Heart left ventricle (tissue), 16 donors: ENCODE measurements around the gene TTLL11. TPM values are rescaled to one million over a fixed set of nuclear protein-coding genes. Genes with fewer than 3 reads are reported as not detected.
A peak's percentile ranks its signal among the peaks of the same experiment; 100 is the strongest.

ENCODE experiments used
- ATAC-seq, 4 donors: fragments of 200-7000 bp; cut with Tn5 transposase; one replicate each; pipeline ENCODE4 v1.9.1; 2020 to 2022; ENCODE audit warnings: moderate library complexity in 4 of 4, mild to moderate bottlenecking in 3 of 4, moderate number of reproducible peaks in 1 of 4
- DNase-seq, 5 donors: peaks; one replicate each; pipeline ENCODE4 v3.0.0-alpha.2; 2020
- H3K27ac ChIP-seq, 12 donors: fragments of 200-600 bp; sonication (generic) in 4 of 12; one replicate each; pipeline versions ENCODE4 v1.5.0 to v1.8.0; 2016 to 2022; ENCODE audit warnings: mild to moderate bottlenecking in 2 of 12
- H3K27me3 ChIP-seq, 9 donors: fragments of 200-600 bp; sonication (generic) in 2 of 9; one replicate each; pipeline versions ENCODE4 v1.5.1 to v1.8.0; 2016 to 2022; ENCODE audit warnings: mild to moderate bottlenecking in 3 of 9
- H3K36me3 ChIP-seq, 9 donors: fragments of 200-600 bp; sonication (generic) in 2 of 9; one replicate each; pipeline versions ENCODE4 v1.5.0 to v1.8.0; 2018 to 2022; ENCODE audit warnings: mild to moderate bottlenecking in 2 of 9
- H3K4me1 ChIP-seq, 12 donors: fragments of 200-600 bp; sonication (generic) in 4 of 12; one replicate each; pipeline versions ENCODE4 v1.5.0 to v1.8.0; 2016 to 2022; ENCODE audit warnings: mild to moderate bottlenecking in 3 of 12
- H3K4me3 ChIP-seq, 12 donors: fragments of 200-600 bp; sonication (generic) in 4 of 12; one replicate each; pipeline versions ENCODE4 v1.5.0 to v1.8.0; 2017 to 2022; ENCODE audit warnings: mild to moderate bottlenecking in 9 of 12, moderate library complexity in 4 of 12
- H3K9me3 ChIP-seq, 12 donors: fragments of 200-600 bp; sonication (generic) in 4 of 12; one replicate each; pipeline versions ENCODE4 v1.5.0 to v1.8.0; 2016 to 2022; ENCODE audit warnings: mild to moderate bottlenecking in 1 of 12
- POLR2A ChIP-seq, 2 donors: fragments of 450-650 bp; IDR thresholded peaks; one replicate each; pipeline ENCODE4 v1.6.1; 2017; ENCODE audit warnings: antibody characterized with exemption in 2 of 2, mild to moderate bottlenecking in 2 of 2, moderate library complexity in 2 of 2
- WGBS, 4 donors: extraction: QIAGEN DNeasy Blood & Tissue Kit in 2 of 4; methylation state at CpG; one replicate each; pipeline versions ENCODE4 v1.1.5 to v1.1.7; 2013 to 2018; 5-methylcytosine and 5-hydroxymethylcytosine counted together
- intact Hi-C, 10 donors: fragments of 100-400 bp; cut with DNase I; formaldehyde crosslinking; loops; one replicate each; pipeline versions ENCODE4 v1.11.1 to v1.14.2; 2022
- polyA plus RNA-seq, 2 donors: library from polyadenylated mRNA; stranded (reverse); fragments of 200-250 nt; gene quantifications; one replicate each; pipeline ENCODE4 v1.2.3, GENCODE V29; 2013
- total RNA-seq, 9 donors: library from RNA; depleted of rRNA in 2 of 9; stranded (reverse); fragments of >200 nt in 2 of 9; fragmentation: NEBNext Ultra II Directional in 3 of 9; extraction: Animal tissue kit (Norgen Biotek cat#: 25700) in 3 of 9; gene quantifications; one replicate each; pipeline versions ENCODE4 v1.1.0 to v1.2.4, GENCODE V29; 2016 to 2023
- TF ChIP-seq, protein P1 (sequence below), 12 donors: fragments of 200-600 bp; sonication (generic) in 4 of 12; IDR thresholded peaks; one replicate each; pipeline versions ENCODE4 v1.5.0 to v1.8.0; 2018 to 2022; ENCODE audit warnings: antibody characterized with exemption in 12 of 12, mild to moderate bottlenecking in 5 of 12
- donor health status: ischemic (EF 13 %, LVEDD 7.1; RV severe dilation, severe dysfunction).
- donor health status: healthy with polysubstance abuse.
- donor health status: DM: no; HTN: yes; CAD: no.
- donor health status: DM: no; HTN: no; CAD: no.
- donor health status: ischemic (EF 25% LVEDD 6.9; RV normal size, moderate dysfunction).
- donor health status: ischemic (EF 25% LVEDD 5.7; RV mildly dilated, moderate dysfunction).
- donor health status: healthy.
- donor health status: DM: yes; HTN: yes; CAD: no.
- donor health status: ischemic (EF 35%, LVEDD 5.7; RV mildly dilated, moderate dysfunction).
- donor health status: nonischemic (EF 11% LVEDD 7.7; RV severe dilation, severe dysfunction).
- donor health status: DM: yes; HTN: yes; CAD: no.
- donor health status: PGD.
- donor health status: ischemic (EF 29% LVEDD 5.4; RV normal size, mild dysfunction).
- donor health status: nonischemic (EF 23%, LVEDD 6.1; RV moderate dilation, normal function).

Gene TTLL11
- total and polyA plus RNA-seq, 11 donors = 2.7 to 10.9 (median 7.9) TPM

- intact Hi-C loops = loop anchor here in 9 of 10 donors (5.0 to 10.0 kb wide), 9 partner anchors 92 to 685 kb away; partner anchors contain the start of genes LHX6 (in 1 of the 9), MRRF (in 1 of the 9), OR1K1 (in 1 of the 9) and RBM18 (in 1 of the 9)
- ATAC-seq = no peak
- H3K4me1 ChIP-seq = peaks cover 6 to 77% (median 46%) of the 10 kb centered on the region in 12 donors
- no peaks in the 10 kb centered on the region for H3K36me3 ChIP-seq
- no peak overlapping the region for H3K27ac ChIP-seq
- H3K4me3 ChIP-seq = no peak overlapping the region
- 95 to 97% (median 96%) methylated on average over 2 of the region's 2 CpGs for WGBS, 4 donors
- no peak for DNase-seq
- no peak for TF ChIP-seq POLR2A (IDR thresholded peaks at IDR 0.05)
- TF ChIP-seq, protein P1, sequence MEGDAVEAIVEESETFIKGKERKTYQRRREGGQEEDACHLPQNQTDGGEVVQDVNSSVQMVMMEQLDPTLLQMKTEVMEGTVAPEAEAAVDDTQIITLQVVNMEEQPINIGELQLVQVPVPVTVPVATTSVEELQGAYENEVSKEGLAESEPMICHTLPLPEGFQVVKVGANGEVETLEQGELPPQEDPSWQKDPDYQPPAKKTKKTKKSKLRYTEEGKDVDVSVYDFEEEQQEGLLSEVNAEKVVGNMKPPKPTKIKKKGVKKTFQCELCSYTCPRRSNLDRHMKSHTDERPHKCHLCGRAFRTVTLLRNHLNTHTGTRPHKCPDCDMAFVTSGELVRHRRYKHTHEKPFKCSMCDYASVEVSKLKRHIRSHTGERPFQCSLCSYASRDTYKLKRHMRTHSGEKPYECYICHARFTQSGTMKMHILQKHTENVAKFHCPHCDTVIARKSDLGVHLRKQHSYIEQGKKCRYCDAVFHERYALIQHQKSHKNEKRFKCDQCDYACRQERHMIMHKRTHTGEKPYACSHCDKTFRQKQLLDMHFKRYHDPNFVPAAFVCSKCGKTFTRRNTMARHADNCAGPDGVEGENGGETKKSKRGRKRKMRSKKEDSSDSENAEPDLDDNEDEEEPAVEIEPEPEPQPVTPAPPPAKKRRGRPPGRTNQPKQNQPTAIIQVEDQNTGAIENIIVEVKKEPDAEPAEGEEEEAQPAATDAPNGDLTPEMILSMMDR (IDR thresholded peaks at IDR 0.05) = no peak
- no peaks in the 10 kb centered on the region for H3K9me3 ChIP-seq
- peaks cover 0 to 26% (median 0%) of the 10 kb centered on the region in 9 donors for H3K27me3 ChIP-seq
Observed at GRCh38 chr9:122129969-122130368, 36.9 kb upstream of the TTLL11 start.

GRCh38 chr9:122128969-122129343 is 35.8 kb upstream of the TTLL11 start:
- Histone ChIP-seq H3K27ac (peak overlapping the region in 7 of 12 donors; percentile 12 to 52 (median 43)), H3K4me3 (no peak overlapping the region), H3K9me3 (no peaks in the 10 kb centered on the region), H3K36me3 (no peaks in the 10 kb centered on the region), H3K27me3 (peaks cover 0 to 26% (median 0%) of the 10 kb centered on the region in 9 donors), H3K4me1 (peaks cover 6 to 67% (median 40%) of the 10 kb centered on the region in 12 donors)
- no peak for TF ChIP-seq POLR2A (IDR thresholded peaks at IDR 0.05)
- TF ChIP-seq, protein P1 (IDR thresholded peaks at IDR 0.05) = no peak
- intact Hi-C loops = loop anchor here in 8 of 10 donors (5.0 to 10.0 kb wide), 8 partner anchors 93 to 686 kb away; partner anchors contain the start of genes LHX6 (in 1 of the 8), MRRF (in 1 of the 8), OR1K1 (in 1 of the 8) and RBM18 (in 1 of the 8)
- WGBS, 4 donors = 76 to 84% (median 79%) methylated on average over 7 of the region's 7 CpGs
- ATAC-seq (no peak), DNase-seq (no peak)

DNA sequence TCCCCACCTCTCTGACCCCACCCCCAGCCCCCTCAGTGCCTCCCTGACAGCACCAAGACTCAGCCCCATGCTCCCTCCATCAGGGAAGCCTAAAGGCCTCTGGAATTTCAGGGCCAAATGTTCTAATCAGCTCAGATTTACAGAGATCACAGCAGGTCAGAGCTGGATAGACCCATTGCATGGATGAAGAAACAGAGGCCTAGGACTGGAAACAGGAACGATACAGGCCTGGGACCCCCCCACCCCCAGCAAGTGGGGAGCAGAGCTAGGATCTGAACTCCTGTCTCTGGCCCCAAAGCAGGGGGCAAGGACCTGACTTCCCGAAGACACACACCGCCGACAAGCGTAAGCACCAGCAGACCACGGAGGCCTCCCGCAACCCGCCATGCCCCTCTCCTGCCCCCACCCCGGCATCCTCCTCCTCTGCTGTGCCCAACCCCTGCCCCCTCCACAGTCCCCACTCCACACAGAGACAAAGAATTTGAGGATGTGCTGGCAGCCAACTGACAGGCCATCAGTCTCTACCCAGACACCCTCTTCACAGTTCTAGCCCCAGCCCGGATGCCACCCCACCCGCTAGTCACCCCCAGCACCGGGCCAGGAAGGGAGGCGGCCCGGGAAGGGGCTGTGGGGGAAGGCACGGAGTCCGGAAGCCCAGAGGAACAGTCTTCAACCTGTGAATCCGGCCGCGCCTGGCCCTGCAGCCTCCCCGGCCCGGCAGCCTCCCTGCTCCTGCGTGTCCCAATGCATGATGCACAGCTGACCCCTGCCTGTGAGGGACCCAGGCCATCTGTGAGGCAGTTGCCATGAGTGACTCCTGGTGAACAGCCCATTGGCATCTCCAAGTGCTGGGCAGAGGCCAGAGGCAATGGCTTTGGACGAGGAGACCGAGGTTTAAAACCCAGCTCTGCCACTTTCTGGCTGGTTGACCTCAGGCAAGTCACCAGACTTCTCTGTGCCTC is 35.2 kb upstream of the TTLL11 start:
- WGBS, 4 donors = 56 to 70% (median 62%) methylated on average over 20 to 24 of the region's 24 CpGs
- TF ChIP-seq POLR2A (IDR thresholded peaks at IDR 0.05) = no peak
- Histone ChIP-seq H3K9me3 (no peaks in the 10 kb centered on the region), H3K27me3 (peaks cover 0 to 26% (median 0%) of the 10 kb centered on the region in 9 donors), H3K36me3 (no peaks in the 10 kb centered on the region), H3K4me1 (peaks cover 6 to 60% (median 35%) of the 10 kb centered on the region in 12 donors), H3K4me3 (no peak overlapping the region), H3K27ac (peak overlapping the region in 10 of 12 donors; percentile 20 to 71 (median 40))
- DNase-seq (peak; percentile 66 to 83 (median 72)), ATAC-seq (peak; percentile 24 to 72 (median 44))
- intact Hi-C loops = loop anchor here in 8 of 10 donors (5.0 to 10.0 kb wide), 8 partner anchors 94 to 687 kb away; partner anchors contain the start of genes LHX6 (in 1 of the 8), MRRF (in 1 of the 8), OR1K1 (in 1 of the 8) and RBM18 (in 1 of the 8)

DNA sequence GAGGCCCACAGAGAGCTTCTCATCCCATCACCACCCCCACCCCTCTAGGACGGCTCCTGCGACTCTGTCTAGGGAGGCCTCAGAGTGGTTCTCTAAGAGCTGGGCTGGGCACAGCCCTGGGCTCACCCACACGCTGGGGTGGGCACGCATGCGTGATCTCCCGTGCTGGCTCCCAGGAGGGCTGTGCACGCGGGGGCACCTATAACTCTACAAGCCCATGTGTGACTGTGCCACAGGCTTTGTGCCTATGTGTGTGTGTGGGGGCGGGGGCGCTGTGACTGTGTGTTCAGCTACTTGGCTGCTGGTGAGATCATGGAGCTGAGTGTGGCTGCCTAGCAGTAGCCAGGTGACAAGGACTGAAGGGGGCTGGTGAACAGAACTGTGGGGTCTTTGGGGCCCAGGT is 34.3 kb upstream of the TTLL11 start:
- Histone ChIP-seq H3K4me3 (no peak overlapping the region), H3K36me3 (no peaks in the 10 kb centered on the region), H3K9me3 (no peaks in the 10 kb centered on the region), H3K27me3 (peaks cover 0 to 26% (median 0%) of the 10 kb centered on the region in 9 donors), H3K4me1 (peaks cover 6 to 55% (median 29%) of the 10 kb centered on the region in 12 donors), H3K27ac (peak overlapping the region in 6 of 12 donors; percentile 2 to 71 (median 34))
- TF ChIP-seq, protein P1 (IDR thresholded peaks at IDR 0.05) = no peak
- TF ChIP-seq POLR2A (IDR thresholded peaks at IDR 0.05) = no peak
- DNase-seq (no peak), ATAC-seq (no peak)
- WGBS, 4 donors = 76 to 85% (median 81%) methylated on average over 6 to 10 of the region's 10 CpGs
- intact Hi-C loops = loop anchor here in 8 of 10 donors (5.0 to 10.0 kb wide), 8 partner anchors 95 to 687 kb away; partner anchors contain the start of genes LHX6 (in 1 of the 8), MRRF (in 1 of the 8), OR1K1 (in 1 of the 8) and RBM18 (in 1 of the 8)
